GM18502 (cell line): ENCODE measurements around the gene C2CD4C.
"Not testable (repeated sequence)": the region's sequence is repeated elsewhere in the genome, so short reads cannot be mapped to it uniquely, and the experiment has no call there.

Source experiments
- ATAC-seq: cut with Tn5 transposase; IDR thresholded peaks from one replicate; pipeline ENCODE4 v1.9.1; 2021; ENCODE audit warnings: mild to moderate bottlenecking; ENCODE audit not compliant: unreplicated experiment, poor library complexity

The C2CD4C gene

GRCh38 chr19:439167-439900 is 30.4 kb upstream of the C2CD4C start:
- no peak for ATAC-seq

GRCh38 chr19:438416-438958 is 29.5 kb upstream of the C2CD4C start:
- no peak for ATAC-seq

GRCh38 chr19:437041-437440 is 28.1 kb upstream of the C2CD4C start:
- ATAC-seq: no peak

- no peak for ATAC-seq
These were observed 27.5 kb upstream of the C2CD4C start for GRCh38 chr19:436413-436950.

GRCh38 chr19:435707-436412 is 26.9 kb upstream of the C2CD4C start:
- ATAC-seq: no peak

GRCh38 chr19:435056-435706 is 26.2 kb upstream of the C2CD4C start:
- no peak for ATAC-seq

GRCh38 chr19:434152-434960 is 25.4 kb upstream of the C2CD4C start:
- no peak for ATAC-seq

GRCh38 chr19:430701-431100 is 21.8 kb upstream of the C2CD4C start:
- ATAC-seq: no peak

GRCh38 chr19:428149-428548 is 19.2 kb upstream of the C2CD4C start:
- ATAC-seq: no peak

- not testable (repeated sequence) for ATAC-seq
These were observed 18.7 kb upstream of the C2CD4C start for GRCh38 chr19:427675-428074.

GRCh38 chr19:426725-427445 is 17.9 kb upstream of the C2CD4C start:
- ATAC-seq: no peak

- ATAC-seq: no peak
These were observed 16.1 kb upstream of the C2CD4C start for GRCh38 chr19:425056-425455.

- ATAC-seq: no peak
These were observed 15.6 kb upstream of the C2CD4C start for GRCh38 chr19:424546-424945.

- no peak for ATAC-seq
These were observed 14.9 kb upstream of the C2CD4C start for GRCh38 chr19:423691-424466.

- not testable (repeated sequence) for ATAC-seq
These were observed 13.9 kb upstream of the C2CD4C start for GRCh38 chr19:422917-423226.

GRCh38 chr19:422213-422916 is 13.4 kb upstream of the C2CD4C start:
- ATAC-seq: no peak

- ATAC-seq: no peak
These were observed 11.0 kb upstream of the C2CD4C start for GRCh38 chr19:419721-420515.
